ENCODE results near the gene PLEKHJ1. TPM values are rescaled to one million over a fixed set of nuclear protein-coding genes. Genes with fewer than 3 reads are reported as not detected.

Gene PLEKHJ1
- total and polyA plus RNA-seq, 2 of the 13 experiments (the other 11 are each of a cell fraction or from before 2014, with no cell fraction given) = 70.5 to 130 TPM

DNA sequence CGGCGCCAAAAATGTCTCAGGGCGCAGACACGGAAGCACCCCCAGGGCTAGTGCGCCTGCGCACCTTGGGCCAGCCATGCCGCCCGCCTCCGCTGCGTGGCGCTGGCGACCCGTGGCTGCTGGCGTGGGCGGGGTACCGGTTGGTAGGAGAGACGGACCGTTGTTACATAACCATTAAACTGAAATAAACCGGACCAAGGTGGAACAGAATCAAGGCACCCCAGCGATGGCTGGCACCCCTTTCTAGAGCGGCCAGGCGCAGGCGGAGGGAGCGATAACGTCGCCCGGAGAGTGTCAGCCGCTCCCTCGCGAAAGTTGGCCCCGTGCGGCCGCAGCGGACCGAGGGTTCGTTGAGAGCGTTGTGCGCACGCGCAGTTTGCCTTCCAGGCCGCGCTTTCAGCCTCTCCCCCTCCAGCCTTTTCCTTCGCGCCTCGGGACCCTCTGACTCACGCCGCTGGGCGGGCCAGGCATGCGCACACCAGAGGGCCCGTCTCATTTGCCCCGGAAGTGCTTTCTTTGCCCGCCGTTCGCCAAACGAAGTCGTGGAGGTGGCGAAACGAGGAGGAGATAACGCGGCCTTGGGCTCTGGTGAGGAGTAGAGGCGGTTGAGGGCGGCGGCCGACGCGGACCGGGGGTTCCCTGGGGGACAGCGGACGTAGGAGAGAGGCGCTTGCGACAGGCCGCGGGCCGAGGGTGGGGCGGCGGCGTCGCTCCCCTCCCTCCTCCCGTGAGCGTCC lies at the start of gene PLEKHJ1, which contains the start of gene SF3A2 (continued):
- TF ChIP-seq, protein P1, sequence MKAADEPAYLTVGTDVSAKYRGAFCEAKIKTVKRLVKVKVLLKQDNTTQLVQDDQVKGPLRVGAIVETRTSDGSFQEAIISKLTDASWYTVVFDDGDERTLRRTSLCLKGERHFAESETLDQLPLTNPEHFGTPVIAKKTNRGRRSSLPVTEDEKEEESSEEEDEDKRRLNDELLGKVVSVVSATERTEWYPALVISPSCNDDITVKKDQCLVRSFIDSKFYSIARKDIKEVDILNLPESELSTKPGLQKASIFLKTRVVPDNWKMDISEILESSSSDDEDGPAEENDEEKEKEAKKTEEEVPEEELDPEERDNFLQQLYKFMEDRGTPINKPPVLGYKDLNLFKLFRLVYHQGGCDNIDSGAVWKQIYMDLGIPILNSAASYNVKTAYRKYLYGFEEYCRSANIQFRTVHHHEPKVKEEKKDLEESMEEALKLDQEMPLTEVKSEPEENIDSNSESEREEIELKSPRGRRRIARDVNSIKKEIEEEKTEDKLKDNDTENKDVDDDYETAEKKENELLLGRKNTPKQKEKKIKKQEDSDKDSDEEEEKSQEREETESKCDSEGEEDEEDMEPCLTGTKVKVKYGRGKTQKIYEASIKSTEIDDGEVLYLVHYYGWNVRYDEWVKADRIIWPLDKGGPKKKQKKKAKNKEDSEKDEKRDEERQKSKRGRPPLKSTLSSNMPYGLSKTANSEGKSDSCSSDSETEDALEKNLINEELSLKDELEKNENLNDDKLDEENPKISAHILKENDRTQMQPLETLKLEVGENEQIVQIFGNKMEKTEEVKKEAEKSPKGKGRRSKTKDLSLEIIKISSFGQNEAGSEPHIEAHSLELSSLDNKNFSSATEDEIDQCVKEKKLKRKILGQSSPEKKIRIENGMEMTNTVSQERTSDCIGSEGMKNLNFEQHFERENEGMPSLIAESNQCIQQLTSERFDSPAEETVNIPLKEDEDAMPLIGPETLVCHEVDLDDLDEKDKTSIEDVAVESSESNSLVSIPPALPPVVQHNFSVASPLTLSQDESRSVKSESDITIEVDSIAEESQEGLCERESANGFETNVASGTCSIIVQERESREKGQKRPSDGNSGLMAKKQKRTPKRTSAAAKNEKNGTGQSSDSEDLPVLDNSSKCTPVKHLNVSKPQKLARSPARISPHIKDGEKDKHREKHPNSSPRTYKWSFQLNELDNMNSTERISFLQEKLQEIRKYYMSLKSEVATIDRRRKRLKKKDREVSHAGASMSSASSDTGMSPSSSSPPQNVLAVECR (CRISPR knock-in tag; IDR thresholded peaks at IDR 0.05; ENCODE audit: borderline replicate concordance) = peak; percentile 90
- TF ChIP-seq SRF (IDR thresholded peaks at IDR 0.05; ENCODE audit: low read depth, low read length) = no peak
- TF ChIP-seq, protein P2, sequence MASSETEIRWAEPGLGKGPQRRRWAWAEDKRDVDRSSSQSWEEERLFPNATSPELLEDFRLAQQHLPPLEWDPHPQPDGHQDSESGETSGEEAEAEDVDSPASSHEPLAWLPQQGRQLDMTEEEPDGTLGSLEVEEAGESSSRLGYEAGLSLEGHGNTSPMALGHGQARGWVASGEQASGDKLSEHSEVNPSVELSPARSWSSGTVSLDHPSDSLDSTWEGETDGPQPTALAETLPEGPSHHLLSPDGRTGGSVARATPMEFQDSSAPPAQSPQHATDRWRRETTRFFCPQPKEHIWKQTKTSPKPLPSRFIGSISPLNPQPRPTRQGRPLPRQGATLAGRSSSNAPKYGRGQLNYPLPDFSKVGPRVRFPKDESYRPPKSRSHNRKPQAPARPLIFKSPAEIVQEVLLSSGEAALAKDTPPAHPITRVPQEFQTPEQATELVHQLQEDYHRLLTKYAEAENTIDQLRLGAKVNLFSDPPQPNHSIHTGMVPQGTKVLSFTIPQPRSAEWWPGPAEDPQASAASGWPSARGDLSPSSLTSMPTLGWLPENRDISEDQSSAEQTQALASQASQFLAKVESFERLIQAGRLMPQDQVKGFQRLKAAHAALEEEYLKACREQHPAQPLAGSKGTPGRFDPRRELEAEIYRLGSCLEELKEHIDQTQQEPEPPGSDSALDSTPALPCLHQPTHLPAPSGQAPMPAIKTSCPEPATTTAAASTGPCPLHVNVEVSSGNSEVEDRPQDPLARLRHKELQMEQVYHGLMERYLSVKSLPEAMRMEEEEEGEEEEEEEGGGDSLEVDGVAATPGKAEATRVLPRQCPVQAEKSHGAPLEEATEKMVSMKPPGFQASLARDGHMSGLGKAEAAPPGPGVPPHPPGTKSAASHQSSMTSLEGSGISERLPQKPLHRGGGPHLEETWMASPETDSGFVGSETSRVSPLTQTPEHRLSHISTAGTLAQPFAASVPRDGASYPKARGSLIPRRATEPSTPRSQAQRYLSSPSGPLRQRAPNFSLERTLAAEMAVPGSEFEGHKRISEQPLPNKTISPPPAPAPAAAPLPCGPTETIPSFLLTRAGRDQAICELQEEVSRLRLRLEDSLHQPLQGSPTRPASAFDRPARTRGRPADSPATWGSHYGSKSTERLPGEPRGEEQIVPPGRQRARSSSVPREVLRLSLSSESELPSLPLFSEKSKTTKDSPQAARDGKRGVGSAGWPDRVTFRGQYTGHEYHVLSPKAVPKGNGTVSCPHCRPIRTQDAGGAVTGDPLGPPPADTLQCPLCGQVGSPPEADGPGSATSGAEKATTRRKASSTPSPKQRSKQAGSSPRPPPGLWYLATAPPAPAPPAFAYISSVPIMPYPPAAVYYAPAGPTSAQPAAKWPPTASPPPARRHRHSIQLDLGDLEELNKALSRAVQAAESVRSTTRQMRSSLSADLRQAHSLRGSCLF (CRISPR knock-in tag; IDR thresholded peaks at IDR 0.05; ENCODE audit: borderline replicate concordance) = no peak; the same call in 1 of the 2 replicates
- no peak for TF ChIP-seq ZNF138 (CRISPR knock-in tag; IDR thresholded peaks at IDR 0.05; ENCODE audit: low read depth)
- TF ChIP-seq KLF11 (CRISPR knock-in tag; IDR thresholded peaks at IDR 0.05) = peak; percentile 95
- no peak; the same call in 1 of the 2 replicates for TF ChIP-seq ZNF572 (CRISPR knock-in tag; IDR thresholded peaks at IDR 0.05)
- 0 out of 2 replicates have a peak, but pooled peaks have one; percentile 30 for TF ChIP-seq PAWR (CRISPR knock-in tag; IDR thresholded peaks at IDR 0.05; ENCODE audit: borderline replicate concordance)
- TF ChIP-seq, protein P3, sequence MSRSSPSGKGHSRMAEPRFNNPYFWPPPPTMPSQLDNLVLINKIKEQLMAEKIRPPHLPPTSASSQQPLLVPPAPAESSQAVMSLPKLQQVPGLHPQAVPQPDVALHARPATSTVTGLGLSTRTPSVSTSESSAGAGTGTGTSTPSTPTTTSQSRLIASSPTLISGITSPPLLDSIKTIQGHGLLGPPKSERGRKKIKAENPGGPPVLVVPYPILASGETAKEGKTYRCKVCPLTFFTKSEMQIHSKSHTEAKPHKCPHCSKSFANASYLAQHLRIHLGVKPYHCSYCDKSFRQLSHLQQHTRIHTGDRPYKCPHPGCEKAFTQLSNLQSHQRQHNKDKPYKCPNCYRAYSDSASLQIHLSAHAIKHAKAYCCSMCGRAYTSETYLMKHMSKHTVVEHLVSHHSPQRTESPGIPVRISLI (CRISPR knock-in tag; IDR thresholded peaks at IDR 0.05; ENCODE audit: borderline replicate concordance) = no peak
- TF ChIP-seq NR2C2 (CRISPR knock-in tag; IDR thresholded peaks at IDR 0.05; ENCODE audit: borderline replicate concordance) = peak; percentile 100
- TF ChIP-seq, protein P4, sequence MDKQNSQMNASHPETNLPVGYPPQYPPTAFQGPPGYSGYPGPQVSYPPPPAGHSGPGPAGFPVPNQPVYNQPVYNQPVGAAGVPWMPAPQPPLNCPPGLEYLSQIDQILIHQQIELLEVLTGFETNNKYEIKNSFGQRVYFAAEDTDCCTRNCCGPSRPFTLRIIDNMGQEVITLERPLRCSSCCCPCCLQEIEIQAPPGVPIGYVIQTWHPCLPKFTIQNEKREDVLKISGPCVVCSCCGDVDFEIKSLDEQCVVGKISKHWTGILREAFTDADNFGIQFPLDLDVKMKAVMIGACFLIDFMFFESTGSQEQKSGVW (CRISPR knock-in tag; IDR thresholded peaks at IDR 0.05; ENCODE audit: borderline replicate concordance) = no peak; the same call in 1 of the 2 replicates
- TF ChIP-seq RXRA (CRISPR knock-in tag; IDR thresholded peaks at IDR 0.05) = peak; percentile 74
- peak; percentile 38; the same call in 1 of the 2 replicates for TF ChIP-seq KDM5A (IDR thresholded peaks at IDR 0.05; ENCODE audit: borderline replicate concordance, low read length)
- no peak for TF ChIP-seq XBP1 (CRISPR knock-in tag; IDR thresholded peaks at IDR 0.05)
- TF ChIP-seq, protein P5, sequence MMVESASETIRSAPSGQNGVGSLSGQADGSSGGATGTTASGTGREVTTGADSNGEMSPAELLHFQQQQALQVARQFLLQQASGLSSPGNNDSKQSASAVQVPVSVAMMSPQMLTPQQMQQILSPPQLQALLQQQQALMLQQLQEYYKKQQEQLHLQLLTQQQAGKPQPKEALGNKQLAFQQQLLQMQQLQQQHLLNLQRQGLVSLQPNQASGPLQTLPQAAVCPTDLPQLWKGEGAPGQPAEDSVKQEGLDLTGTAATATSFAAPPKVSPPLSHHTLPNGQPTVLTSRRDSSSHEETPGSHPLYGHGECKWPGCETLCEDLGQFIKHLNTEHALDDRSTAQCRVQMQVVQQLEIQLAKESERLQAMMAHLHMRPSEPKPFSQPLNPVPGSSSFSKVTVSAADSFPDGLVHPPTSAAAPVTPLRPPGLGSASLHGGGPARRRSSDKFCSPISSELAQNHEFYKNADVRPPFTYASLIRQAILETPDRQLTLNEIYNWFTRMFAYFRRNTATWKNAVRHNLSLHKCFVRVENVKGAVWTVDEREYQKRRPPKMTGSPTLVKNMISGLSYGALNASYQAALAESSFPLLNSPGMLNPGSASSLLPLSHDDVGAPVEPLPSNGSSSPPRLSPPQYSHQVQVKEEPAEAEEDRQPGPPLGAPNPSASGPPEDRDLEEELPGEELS (CRISPR knock-in tag; IDR thresholded peaks at IDR 0.05) = peak; percentile 32; the same call in 1 of the 2 replicates
- peak; percentile 94 for TF ChIP-seq MIER3 (CRISPR knock-in tag; IDR thresholded peaks at IDR 0.05; ENCODE audit: borderline replicate concordance)
